Breast epithelium (tissue), 4 donors: ENCODE data around the gene ZNF292. TPM values are rescaled to one million over a fixed set of nuclear protein-coding genes. Genes with fewer than 3 reads are reported as not detected.

Experiments
- DNase-seq, 2 donors: peaks; one replicate each; pipeline ENCODE4 v3.0.0-alpha.2; 2019; ENCODE audit warnings: low spot score in 2 of 2
- H3K27ac ChIP-seq, 2 donors: fragments of 200-600 bp; sonication (generic) in 1 of 2; one replicate each; pipeline ENCODE4 v1.5.1; 2016 to 2019; ENCODE audit warnings: mild to moderate bottlenecking in 1 of 2
- H3K27me3 ChIP-seq, 2 donors: fragments of 200-600 bp; sonication (generic) in 1 of 2; one replicate each; pipeline versions ENCODE4 v1.5.1 to v1.6.0; 2017 to 2019; ENCODE audit warnings: control low read depth in 1 of 2, mild to moderate bottlenecking in 1 of 2
- H3K36me3 ChIP-seq: fragments of 200-600 bp; one replicate; pipeline ENCODE4 v1.5.1; 2019
- H3K4me1 ChIP-seq, 2 donors: fragments of 200-600 bp; sonication (generic); one replicate each; pipeline ENCODE4 v1.5.1; 2016 to 2019; ENCODE audit warnings: control low read depth in 1 of 2
- H3K4me3 ChIP-seq, 3 donors: fragments of 200-600 bp; sonication (generic); 1 replicate in 2 of 3; 2 replicates in 1 of 3; pipeline ENCODE4 v1.5.1; 2016 to 2019; ENCODE audit warnings: mild to moderate bottlenecking in 3 of 3, moderate library complexity in 2 of 3
- H3K9me3 ChIP-seq, 2 donors: fragments of 200-600 bp; sonication (generic) in 1 of 2; one replicate each; pipeline ENCODE4 v1.5.1; 2016 to 2019; ENCODE audit warnings: control low read depth in 1 of 2
- POLR2A ChIP-seq: fragments of 450-650 bp; IDR thresholded peaks from one replicate; pipeline ENCODE4 v1.6.1; 2016; ENCODE audit warnings: antibody characterized with exemption, mild to moderate bottlenecking, moderate library complexity
- POLR2AphosphoS5 ChIP-seq, 3 donors: sonication (generic); formaldehyde crosslinking; IDR thresholded peaks; one replicate each; pipeline ENCODE4 v1.6.1; 2017; ENCODE audit warnings: antibody characterized with exemption in 3 of 3
- intact Hi-C: fragments of 100-400 bp; cut with DNase I; formaldehyde crosslinking; loops from one replicate; pipeline ENCODE4 v1.15.1; 2023; ENCODE audit warnings: low total_unique reads
- total RNA-seq, 3 donors: library from RNA; depleted of rRNA; stranded (reverse); fragments of >200 nt; gene quantifications; one replicate each; pipeline ENCODE4 v1.1.0, GENCODE V29; 2016
- TF ChIP-seq, protein P1 (sequence below), 3 donors: fragments of 450-650 bp; IDR thresholded peaks; one replicate each; pipeline ENCODE4 v1.5.1; 2016 to 2017; ENCODE audit warnings: antibody characterized with exemption in 3 of 3, mild to moderate bottlenecking in 3 of 3, moderate library complexity in 3 of 3

The ZNF292 gene
- total RNA-seq, 3 donors from 2014 or later, result 35.0 to 95.1 (median 56.7) TPM

DNA sequence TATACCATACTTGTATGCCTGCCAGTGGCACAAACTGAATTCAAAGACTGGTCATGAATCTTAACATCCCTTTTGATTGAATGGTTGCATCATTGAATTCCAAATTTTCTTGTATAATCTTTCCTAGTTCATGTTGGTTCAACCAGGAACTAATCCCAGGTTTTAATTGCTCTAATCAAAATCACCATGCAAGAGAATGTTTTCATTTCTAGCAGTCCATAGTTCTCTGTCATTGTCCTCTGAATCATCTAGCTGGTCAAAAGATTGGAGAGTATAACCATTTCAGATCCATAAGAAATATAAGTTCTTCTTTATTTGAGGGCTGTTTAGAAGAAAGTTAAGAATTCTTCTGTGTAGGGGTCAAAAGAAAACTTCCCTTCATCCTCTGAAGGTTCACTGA, 57.2 kb downstream of the ZNF292 start:
- no peak overlapping the region for H3K4me3 ChIP-seq
- H3K9me3 ChIP-seq, result no peaks in the 10 kb centered on the region
- H3K27ac ChIP-seq, result peak overlapping the region in 1 of 2 donors; percentile 65
- no peak for DNase-seq
- intact Hi-C loops, result no loop called here
- no peaks in the 10 kb centered on the region for H3K27me3 ChIP-seq
- no peaks in the 10 kb centered on the region for H3K4me1 ChIP-seq
- H3K36me3 ChIP-seq, result peaks cover 5% of the 10 kb centered on the region
- TF ChIP-seq, protein P1, sequence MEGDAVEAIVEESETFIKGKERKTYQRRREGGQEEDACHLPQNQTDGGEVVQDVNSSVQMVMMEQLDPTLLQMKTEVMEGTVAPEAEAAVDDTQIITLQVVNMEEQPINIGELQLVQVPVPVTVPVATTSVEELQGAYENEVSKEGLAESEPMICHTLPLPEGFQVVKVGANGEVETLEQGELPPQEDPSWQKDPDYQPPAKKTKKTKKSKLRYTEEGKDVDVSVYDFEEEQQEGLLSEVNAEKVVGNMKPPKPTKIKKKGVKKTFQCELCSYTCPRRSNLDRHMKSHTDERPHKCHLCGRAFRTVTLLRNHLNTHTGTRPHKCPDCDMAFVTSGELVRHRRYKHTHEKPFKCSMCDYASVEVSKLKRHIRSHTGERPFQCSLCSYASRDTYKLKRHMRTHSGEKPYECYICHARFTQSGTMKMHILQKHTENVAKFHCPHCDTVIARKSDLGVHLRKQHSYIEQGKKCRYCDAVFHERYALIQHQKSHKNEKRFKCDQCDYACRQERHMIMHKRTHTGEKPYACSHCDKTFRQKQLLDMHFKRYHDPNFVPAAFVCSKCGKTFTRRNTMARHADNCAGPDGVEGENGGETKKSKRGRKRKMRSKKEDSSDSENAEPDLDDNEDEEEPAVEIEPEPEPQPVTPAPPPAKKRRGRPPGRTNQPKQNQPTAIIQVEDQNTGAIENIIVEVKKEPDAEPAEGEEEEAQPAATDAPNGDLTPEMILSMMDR (IDR thresholded peaks at IDR 0.05), result no peak
- TF ChIP-seq POLR2AphosphoS5 (IDR thresholded peaks at IDR 0.05) (no peak), POLR2A (no peak)

DNA sequence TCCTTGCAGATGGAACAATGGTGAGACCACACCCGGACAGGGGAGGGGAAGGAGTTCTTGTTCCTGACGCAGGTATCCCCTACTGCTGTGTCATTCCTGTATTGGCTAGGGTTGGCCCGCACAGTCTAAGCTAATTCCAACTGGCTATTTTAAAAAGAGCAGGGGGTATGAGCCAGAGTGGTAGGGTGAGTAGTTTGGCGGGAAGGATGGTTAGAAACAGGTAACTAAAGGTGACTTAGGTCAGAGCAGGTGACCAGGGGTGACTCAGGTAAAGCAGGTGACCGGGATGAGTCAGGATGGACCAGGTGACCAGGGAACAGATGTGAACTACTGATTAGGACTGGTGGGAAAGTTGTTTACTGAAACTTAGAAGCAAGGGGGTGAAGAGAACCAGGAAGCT, 58.0 kb downstream of the ZNF292 start:
- peak in 1 of 2 donors; percentile 34 for DNase-seq
- intact Hi-C loops, result no loop called here

GRCh38 chr6:87214831-87215230, 59.5 kb downstream of the ZNF292 start:
- Histone ChIP-seq H3K27ac (peak overlapping the region in 1 of 2 donors; percentile 65), H3K4me1 (no peaks in the 10 kb centered on the region), H3K36me3 (peaks cover 11% of the 10 kb centered on the region), H3K27me3 (no peaks in the 10 kb centered on the region), H3K9me3 (no peaks in the 10 kb centered on the region), H3K4me3 (no peak overlapping the region)
- TF ChIP-seq, protein P1 (IDR thresholded peaks at IDR 0.05), result no peak
- TF ChIP-seq POLR2AphosphoS5 (IDR thresholded peaks at IDR 0.05) (no peak), POLR2A (no peak)
- intact Hi-C loops, result no loop called here
- DNase-seq, result no peak

More for the DNA sequence above, 58.0 kb downstream of the ZNF292 start:
- H3K9me3 ChIP-seq, result no peaks in the 10 kb centered on the region
- peaks cover 8% of the 10 kb centered on the region for H3K36me3 ChIP-seq
- TF ChIP-seq POLR2AphosphoS5 (IDR thresholded peaks at IDR 0.05), result no peak
- TF ChIP-seq, protein P1 (IDR thresholded peaks at IDR 0.05), result no peak
- TF ChIP-seq POLR2A, result no peak
- H3K27ac ChIP-seq, result peak overlapping the region; percentile 28 to 65
- no peaks in the 10 kb centered on the region for H3K27me3 ChIP-seq
- H3K4me3 ChIP-seq, result no peak overlapping the region
- no peaks in the 10 kb centered on the region for H3K4me1 ChIP-seq

DNA sequence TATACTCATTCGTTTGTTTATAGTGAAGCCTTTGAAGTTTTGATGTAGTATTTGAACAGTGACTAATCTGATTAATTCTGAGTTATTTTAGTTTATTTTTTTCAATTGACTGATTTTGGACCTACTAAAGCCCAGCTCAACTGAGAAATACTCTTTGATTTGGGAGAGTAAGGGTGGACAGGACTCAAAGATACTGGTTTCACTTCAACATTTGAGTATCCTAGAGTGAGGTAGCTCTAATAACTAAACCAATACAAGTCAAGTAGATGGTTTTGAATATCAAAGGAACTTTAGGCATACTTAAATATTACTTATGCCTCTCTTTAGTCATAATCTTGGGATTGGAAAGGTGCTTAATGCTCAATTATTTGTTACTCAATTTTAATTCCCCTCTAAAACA, 65.6 kb downstream of the ZNF292 start:
- H3K27ac ChIP-seq, result no peak overlapping the region
- no peaks in the 10 kb centered on the region for H3K9me3 ChIP-seq
- TF ChIP-seq POLR2AphosphoS5 (IDR thresholded peaks at IDR 0.05), result no peak
- TF ChIP-seq, protein P1 (IDR thresholded peaks at IDR 0.05), result no peak
- TF ChIP-seq POLR2A, result no peak
- peaks cover 11% of the 10 kb centered on the region for H3K36me3 ChIP-seq
- intact Hi-C loops, result no loop called here
- no peak for DNase-seq
- H3K27me3 ChIP-seq, result no peaks in the 10 kb centered on the region
- no peaks in the 10 kb centered on the region for H3K4me1 ChIP-seq
- H3K4me3 ChIP-seq, result no peak overlapping the region

GRCh38 chr6:87222676-87223075, 67.3 kb downstream of the ZNF292 start:
- intact Hi-C loops, result no loop called here
- Histone ChIP-seq H3K9me3 (no peaks in the 10 kb centered on the region), H3K27ac (no peak overlapping the region), H3K36me3 (peaks cover 5% of the 10 kb centered on the region), H3K4me1 (no peaks in the 10 kb centered on the region), H3K4me3 (no peak overlapping the region), H3K27me3 (no peaks in the 10 kb centered on the region)
- DNase-seq, result no peak
- TF ChIP-seq POLR2A, result no peak
- TF ChIP-seq, protein P1 (IDR thresholded peaks at IDR 0.05), result no peak
- no peak for TF ChIP-seq POLR2AphosphoS5 (IDR thresholded peaks at IDR 0.05)
